Stimulated activated naive CD4-positive, alpha-beta T cell treated with Interleukin-2 at 50 U/mL for 16 hours (primary cell): Measurements from ENCODE around the gene TRAT1.

ENCODE experiments used
- DNase-seq: peaks from one replicate; lab custom pipeline; 2025; lab: John Stamatoyannopoulos, UW

TRAT1 gene

GRCh38 chr3:108861401-108861800 lies 38.8 kb downstream of the TRAT1 start:
- DNase-seq: no peak

- peak; percentile 1 for DNase-seq
These were observed 40.5 kb downstream of the TRAT1 start for GRCh38 chr3:108862865-108863798.

GRCh38 chr3:108863799-108864135 lies 41.2 kb downstream of the TRAT1 start:
- no peak for DNase-seq

GRCh38 chr3:108877901-108878300 lies 55.3 kb downstream of the TRAT1 start:
- DNase-seq: no peak

GRCh38 chr3:108879915-108880314 lies 57.3 kb downstream of the TRAT1 start:
- DNase-seq: no peak

- no peak for DNase-seq
These were observed 60.2 kb downstream of the TRAT1 start for GRCh38 chr3:108882762-108883161.

- no peak for DNase-seq
These were observed 60.8 kb downstream of the TRAT1 start for GRCh38 chr3:108883373-108883772.

- no peak for DNase-seq
These were observed 64.5 kb downstream of the TRAT1 start for GRCh38 chr3:108887121-108887520.

GRCh38 chr3:108887777-108888176 lies 65.2 kb downstream of the TRAT1 start:
- DNase-seq: no peak

- DNase-seq: no peak
These were observed 69.2 kb downstream of the TRAT1 start for GRCh38 chr3:108891833-108892232.

GRCh38 chr3:108894981-108895380 lies 72.4 kb downstream of the TRAT1 start:
- DNase-seq: no peak

- no peak for DNase-seq
These were observed 75.3 kb downstream of the TRAT1 start for GRCh38 chr3:108897883-108898282.

GRCh38 chr3:108899530-108899929 lies 76.9 kb downstream of the TRAT1 start:
- DNase-seq: no peak
